ENCODE results near the gene PKD2.

DNA sequence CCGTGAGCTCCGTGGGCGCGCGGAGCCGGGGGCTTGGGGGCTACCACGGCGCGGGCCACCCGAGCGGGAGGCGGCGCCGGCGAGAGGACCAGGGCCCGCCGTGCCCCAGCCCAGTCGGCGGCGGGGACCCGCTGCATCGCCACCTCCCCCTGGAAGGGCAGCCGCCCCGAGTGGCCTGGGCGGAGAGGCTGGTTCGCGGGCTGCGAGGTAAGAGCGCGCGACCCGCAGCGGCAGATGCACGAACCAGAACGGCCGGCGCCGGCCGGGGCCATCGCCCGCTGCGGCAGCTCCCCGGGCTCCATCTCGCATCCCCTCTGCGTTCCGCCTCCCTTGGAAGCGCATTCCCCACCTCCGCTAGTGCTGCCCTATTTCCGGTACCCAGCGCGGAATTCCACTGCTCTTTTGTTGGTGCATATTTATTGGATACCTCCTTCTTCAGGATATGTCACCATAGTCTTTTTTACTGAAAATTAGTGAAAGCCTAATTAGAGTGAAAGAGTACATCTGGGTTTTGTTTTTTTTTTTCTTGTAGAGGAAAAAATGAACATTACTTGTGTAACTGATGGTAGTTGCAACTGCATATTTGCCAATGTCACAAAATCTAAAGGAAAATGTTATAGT is 797 bp downstream of the PKD2 start:
- TF ChIP-seq, protein P1, sequence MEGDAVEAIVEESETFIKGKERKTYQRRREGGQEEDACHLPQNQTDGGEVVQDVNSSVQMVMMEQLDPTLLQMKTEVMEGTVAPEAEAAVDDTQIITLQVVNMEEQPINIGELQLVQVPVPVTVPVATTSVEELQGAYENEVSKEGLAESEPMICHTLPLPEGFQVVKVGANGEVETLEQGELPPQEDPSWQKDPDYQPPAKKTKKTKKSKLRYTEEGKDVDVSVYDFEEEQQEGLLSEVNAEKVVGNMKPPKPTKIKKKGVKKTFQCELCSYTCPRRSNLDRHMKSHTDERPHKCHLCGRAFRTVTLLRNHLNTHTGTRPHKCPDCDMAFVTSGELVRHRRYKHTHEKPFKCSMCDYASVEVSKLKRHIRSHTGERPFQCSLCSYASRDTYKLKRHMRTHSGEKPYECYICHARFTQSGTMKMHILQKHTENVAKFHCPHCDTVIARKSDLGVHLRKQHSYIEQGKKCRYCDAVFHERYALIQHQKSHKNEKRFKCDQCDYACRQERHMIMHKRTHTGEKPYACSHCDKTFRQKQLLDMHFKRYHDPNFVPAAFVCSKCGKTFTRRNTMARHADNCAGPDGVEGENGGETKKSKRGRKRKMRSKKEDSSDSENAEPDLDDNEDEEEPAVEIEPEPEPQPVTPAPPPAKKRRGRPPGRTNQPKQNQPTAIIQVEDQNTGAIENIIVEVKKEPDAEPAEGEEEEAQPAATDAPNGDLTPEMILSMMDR (IDR thresholded peaks at IDR 0.05): no peak
- no peak for TF ChIP-seq EZH2 (IDR thresholded peaks at IDR 0.05; ENCODE audit: borderline replicate concordance, insufficient read depth, low read depth, low read length, poor library complexity, severe bottlenecking)
